Epithelial cell of proximal tubule (primary cell): Measurements from ENCODE around the gene JMJD1C. TPM values are rescaled to one million over a fixed set of nuclear protein-coding genes. Genes with fewer than 3 reads are reported as not detected.

ENCODE experiments used
- DNase-seq: peaks from one replicate; pipeline ENCODE4 v3.0.0-alpha.2; 2011; ENCODE audit warnings: low read depth
- H3K4me3 ChIP-seq: 2 replicates; pipeline ENCODE4 v1.5.1; 2011; ENCODE audit warnings: low read depth, mild to moderate bottlenecking, low read length
- CTCF ChIP-seq: conservative IDR thresholded peaks from 2 replicates; pipeline ENCODE4 v1.5.1; 2012; ENCODE audit warnings: low read depth, mild to moderate bottlenecking, low read length
- total RNA-seq: library from RNA; depleted of rRNA; stranded (reverse); fragments of >200 nt; gene quantifications from 2 replicates; pipeline ENCODE4 v1.2.3, GENCODE V29; 2015

Gene JMJD1C
- total RNA-seq, 1 donor from 2014 or later, result 56.6 TPM

GRCh38 chr10:63258920-63259678, 206.7 kb downstream of the JMJD1C start:
- no peak for DNase-seq
- H3K4me3 ChIP-seq, result no peak overlapping the region
- TF ChIP-seq CTCF, result no peak

GRCh38 chr10:63257778-63258177, 208.0 kb downstream of the JMJD1C start:
- no peak for DNase-seq
- H3K4me3 ChIP-seq, result no peak overlapping the region
- TF ChIP-seq CTCF, result no peak

- DNase-seq, result no peak
- TF ChIP-seq CTCF, result no peak
- no peak overlapping the region for H3K4me3 ChIP-seq
Observed at GRCh38 chr10:63256009-63256773, 209.6 kb downstream of the JMJD1C start.

- no peak for TF ChIP-seq CTCF
- no peak overlapping the region for H3K4me3 ChIP-seq
- no peak for DNase-seq
Observed at GRCh38 chr10:63255316-63255715, 210.5 kb downstream of the JMJD1C start.

GRCh38 chr10:63253040-63253439, 212.7 kb downstream of the JMJD1C start:
- no peak for DNase-seq
- TF ChIP-seq CTCF, result no peak
- H3K4me3 ChIP-seq, result no peak overlapping the region

GRCh38 chr10:63252095-63252762, 213.5 kb downstream of the JMJD1C start:
- DNase-seq, result no peak
- no peak for TF ChIP-seq CTCF
- no peak overlapping the region for H3K4me3 ChIP-seq
